Measurements from ENCODE around the gene STAT5A. TPM values are rescaled to one million over a fixed set of nuclear protein-coding genes. Genes with fewer than 3 reads are reported as not detected.

Gene STAT5A
- total RNA-seq, 2 donors from 2014 or later, result 16.9 to 51.2 TPM

DNA sequence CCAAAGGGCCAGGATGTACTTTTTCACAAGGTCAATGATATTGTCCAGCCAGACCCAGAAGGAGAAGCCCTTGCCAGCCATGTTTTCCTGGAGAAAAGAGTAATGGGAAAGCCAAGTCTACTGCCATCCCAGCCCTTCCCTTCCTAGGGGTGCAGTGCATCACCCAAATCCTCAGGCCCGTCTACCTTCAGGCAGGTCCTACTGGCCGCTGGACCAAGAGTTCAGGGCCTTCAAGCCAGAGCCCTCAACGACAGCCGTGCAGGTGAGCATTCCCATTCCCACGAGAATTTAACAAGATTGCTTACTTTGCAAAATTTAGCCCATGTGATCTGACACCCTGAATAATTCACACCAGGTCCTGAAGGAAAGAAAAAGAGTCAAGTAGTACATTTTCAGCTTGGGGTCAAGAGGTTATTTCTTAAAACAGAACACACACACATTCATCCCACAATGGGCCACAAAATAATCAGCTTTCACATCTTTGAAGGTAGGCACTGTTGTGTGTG, 35.0 kb downstream of the STAT5A start:
- no peak overlapping the region for H3K4me3 ChIP-seq
- H3K36me3 ChIP-seq, result peaks cover 88% of the 10 kb centered on the region
- H3K4me1 ChIP-seq, result peaks cover 0 to 16% of the 10 kb centered on the region in 2 donors
- TF ChIP-seq, protein P1, sequence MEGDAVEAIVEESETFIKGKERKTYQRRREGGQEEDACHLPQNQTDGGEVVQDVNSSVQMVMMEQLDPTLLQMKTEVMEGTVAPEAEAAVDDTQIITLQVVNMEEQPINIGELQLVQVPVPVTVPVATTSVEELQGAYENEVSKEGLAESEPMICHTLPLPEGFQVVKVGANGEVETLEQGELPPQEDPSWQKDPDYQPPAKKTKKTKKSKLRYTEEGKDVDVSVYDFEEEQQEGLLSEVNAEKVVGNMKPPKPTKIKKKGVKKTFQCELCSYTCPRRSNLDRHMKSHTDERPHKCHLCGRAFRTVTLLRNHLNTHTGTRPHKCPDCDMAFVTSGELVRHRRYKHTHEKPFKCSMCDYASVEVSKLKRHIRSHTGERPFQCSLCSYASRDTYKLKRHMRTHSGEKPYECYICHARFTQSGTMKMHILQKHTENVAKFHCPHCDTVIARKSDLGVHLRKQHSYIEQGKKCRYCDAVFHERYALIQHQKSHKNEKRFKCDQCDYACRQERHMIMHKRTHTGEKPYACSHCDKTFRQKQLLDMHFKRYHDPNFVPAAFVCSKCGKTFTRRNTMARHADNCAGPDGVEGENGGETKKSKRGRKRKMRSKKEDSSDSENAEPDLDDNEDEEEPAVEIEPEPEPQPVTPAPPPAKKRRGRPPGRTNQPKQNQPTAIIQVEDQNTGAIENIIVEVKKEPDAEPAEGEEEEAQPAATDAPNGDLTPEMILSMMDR (IDR thresholded peaks at IDR 0.05), result no peak
- H3K27me3 ChIP-seq, result no peaks in the 10 kb centered on the region
- peak overlapping the region in 1 of 2 donors; percentile 36 for H3K27ac ChIP-seq
- DNase-seq (ENCODE audit: low spot score), result no peak
- no peaks in the 10 kb centered on the region for H3K9me3 ChIP-seq

DNA sequence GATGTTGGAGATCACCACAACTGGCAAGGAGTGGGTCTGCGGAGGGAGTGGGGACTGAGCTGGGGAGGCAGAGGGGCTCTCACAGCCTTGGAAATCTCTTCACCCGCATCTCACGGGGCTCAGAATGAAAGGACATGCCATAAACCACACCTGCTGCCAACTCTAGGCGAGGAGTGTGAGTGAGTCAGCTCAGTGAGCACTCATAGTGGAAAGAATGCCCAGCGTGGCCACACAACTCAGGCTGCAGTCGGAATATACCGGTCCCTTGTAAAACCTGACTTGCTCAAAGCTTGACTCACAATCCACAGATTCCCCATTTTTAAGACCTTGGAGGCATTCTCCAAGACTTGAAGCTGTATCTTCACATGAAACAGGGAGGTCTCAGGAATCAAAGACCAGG, 36.7 kb downstream of the STAT5A start:
- Histone ChIP-seq H3K9me3 (no peaks in the 10 kb centered on the region), H3K27me3 (no peaks in the 10 kb centered on the region), H3K36me3 (peaks cover 90% of the 10 kb centered on the region), H3K4me3 (no peak overlapping the region), H3K4me1 (peaks cover 0 to 18% of the 10 kb centered on the region in 2 donors), H3K27ac (no peak overlapping the region)
- TF ChIP-seq, protein P1 (IDR thresholded peaks at IDR 0.05), result no peak
- DNase-seq (ENCODE audit: low spot score), result no peak

DNA sequence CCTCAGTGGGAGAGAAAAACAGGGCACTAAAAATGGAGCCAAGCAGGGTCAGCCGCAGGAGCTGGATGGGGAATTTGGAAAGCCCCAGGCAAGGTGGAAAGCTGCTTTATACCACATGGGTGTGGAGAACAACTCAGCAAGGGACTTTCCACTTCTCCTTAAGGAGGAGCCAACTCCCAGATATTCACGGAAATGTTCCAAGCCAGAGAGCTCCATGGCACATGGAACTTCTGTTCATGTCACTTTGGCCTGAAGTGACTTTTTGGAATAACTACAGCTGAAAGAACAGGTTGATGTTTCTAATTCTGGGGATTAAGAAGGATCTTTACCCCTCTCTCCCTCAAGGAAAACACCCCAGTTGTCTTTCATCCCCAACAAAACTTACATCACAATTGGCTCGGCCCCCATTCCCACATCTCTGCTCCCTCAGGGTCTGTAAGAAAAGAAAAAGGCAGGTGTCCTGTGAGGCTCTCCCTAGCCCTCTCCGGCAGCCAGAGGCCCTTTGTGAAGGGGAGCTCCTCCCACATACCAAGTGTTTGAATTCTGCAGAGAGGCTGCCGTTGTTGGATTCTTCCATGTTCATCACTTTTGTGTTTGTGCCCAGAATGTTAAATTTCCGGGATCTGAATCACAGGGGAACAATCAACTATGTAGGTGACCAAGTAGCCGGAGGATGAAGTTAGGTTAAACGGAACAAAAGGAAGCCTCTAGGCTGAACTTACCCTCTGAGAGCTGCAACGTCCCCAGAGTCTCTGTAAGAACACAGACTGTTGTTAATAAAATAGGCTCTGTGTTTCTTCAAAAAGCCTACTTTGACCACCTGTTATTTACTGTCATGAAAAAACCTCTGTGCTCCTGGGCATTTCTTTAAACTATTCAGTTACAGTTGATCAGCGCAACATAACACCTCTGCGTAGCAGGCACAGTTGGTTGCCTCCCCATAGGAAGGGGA, 41.0 kb downstream of the STAT5A start:
- no peak for DNase-seq (ENCODE audit: low spot score)
- H3K4me3 ChIP-seq, result no peak overlapping the region
- peaks cover 98% of the 10 kb centered on the region for H3K36me3 ChIP-seq
- no peaks in the 10 kb centered on the region for H3K9me3 ChIP-seq
- peak overlapping the region in 1 of 2 donors; percentile 29 for H3K27ac ChIP-seq
- TF ChIP-seq, protein P1 (IDR thresholded peaks at IDR 0.05), result no peak
- no peaks in the 10 kb centered on the region for H3K27me3 ChIP-seq
- H3K4me1 ChIP-seq, result peaks cover 0 to 12% of the 10 kb centered on the region in 2 donors

DNA sequence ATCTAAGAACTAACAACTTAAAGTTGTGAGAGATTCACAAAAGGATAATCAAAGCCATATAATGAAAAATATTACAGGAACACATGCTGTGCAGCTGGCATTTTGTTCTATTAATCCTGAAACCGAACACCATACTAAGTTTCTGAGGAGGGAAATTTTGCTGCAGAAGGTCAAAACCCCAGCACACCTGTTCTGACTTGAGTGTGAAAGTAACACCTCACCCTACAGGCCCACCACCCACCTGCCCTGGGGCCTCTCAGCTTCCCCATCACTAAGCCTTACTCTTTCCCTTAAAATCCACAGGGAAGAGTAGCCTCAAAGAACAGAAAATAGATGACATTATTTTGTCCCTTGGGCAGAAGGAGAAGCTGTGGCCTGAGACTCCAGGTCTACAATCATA, 44.8 kb downstream of the STAT5A start:
- TF ChIP-seq, protein P1 (IDR thresholded peaks at IDR 0.05), result no peak
- Histone ChIP-seq H3K4me3 (no peak overlapping the region), H3K4me1 (peaks cover 0 to 12% of the 10 kb centered on the region in 2 donors), H3K9me3 (no peaks in the 10 kb centered on the region), H3K27ac (no peak overlapping the region), H3K36me3 (peaks cover 97% of the 10 kb centered on the region), H3K27me3 (no peaks in the 10 kb centered on the region)
- DNase-seq (ENCODE audit: low spot score), result no peak

DNA sequence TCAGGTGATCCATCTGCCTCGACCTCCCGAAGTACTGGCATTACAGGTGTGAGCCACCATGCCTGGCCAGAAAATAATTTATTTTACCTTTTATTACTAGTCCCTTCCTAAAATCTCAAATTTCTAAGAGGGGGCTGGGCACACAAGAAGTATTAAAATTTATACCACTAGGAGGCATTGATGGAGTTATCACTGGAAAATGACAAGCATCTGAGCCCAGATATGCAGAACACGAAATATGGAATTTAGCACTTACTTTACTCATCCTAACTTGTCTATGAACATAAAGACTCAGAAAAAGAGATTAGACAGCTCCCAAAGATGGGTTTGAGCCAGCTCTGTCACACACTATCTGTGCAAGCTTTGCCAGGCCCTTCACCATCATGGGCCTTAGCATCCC, 46.4 kb downstream of the STAT5A start:
- peaks cover 96% of the 10 kb centered on the region for H3K36me3 ChIP-seq
- no peaks in the 10 kb centered on the region for H3K4me1 ChIP-seq
- no peak for DNase-seq (ENCODE audit: low spot score)
- H3K27me3 ChIP-seq, result no peaks in the 10 kb centered on the region
- no peak overlapping the region for H3K4me3 ChIP-seq
- H3K9me3 ChIP-seq, result no peaks in the 10 kb centered on the region
- no peak overlapping the region for H3K27ac ChIP-seq
- TF ChIP-seq, protein P1 (IDR thresholded peaks at IDR 0.05), result no peak

Measured in right atrium auricular region (tissue), 2 donors.